A172 (cell line): ENCODE results near the gene UGT1A9. TPM values are rescaled to one million over a fixed set of nuclear protein-coding genes. Genes with fewer than 3 reads are reported as not detected.

Experiments used
- DNase-seq: peaks from one replicate; pipeline ENCODE4 v3.0.0-alpha.2; 2015; ENCODE audit warnings: low spot score
- total RNA-seq: library from RNA; depleted of rRNA; stranded (reverse); fragments of >200 nt; shearing (Covaris generic); gene quantifications from 2 replicates; pipeline ENCODE4 v1.2.3, GENCODE V29; 2014; rRNA removed

UGT1A9 gene
- total RNA-seq, 1 experiment from 2014 or later = not detected

GRCh38 chr2:233817361-233817911 lies 145.7 kb downstream of the UGT1A9 start:
- no peak for DNase-seq

- DNase-seq = no peak
These were observed 146.4 kb downstream of the UGT1A9 start for GRCh38 chr2:233817995-233818638.

- DNase-seq = no peak
These were observed 147.2 kb downstream of the UGT1A9 start for GRCh38 chr2:233818639-233819621.

DNA sequence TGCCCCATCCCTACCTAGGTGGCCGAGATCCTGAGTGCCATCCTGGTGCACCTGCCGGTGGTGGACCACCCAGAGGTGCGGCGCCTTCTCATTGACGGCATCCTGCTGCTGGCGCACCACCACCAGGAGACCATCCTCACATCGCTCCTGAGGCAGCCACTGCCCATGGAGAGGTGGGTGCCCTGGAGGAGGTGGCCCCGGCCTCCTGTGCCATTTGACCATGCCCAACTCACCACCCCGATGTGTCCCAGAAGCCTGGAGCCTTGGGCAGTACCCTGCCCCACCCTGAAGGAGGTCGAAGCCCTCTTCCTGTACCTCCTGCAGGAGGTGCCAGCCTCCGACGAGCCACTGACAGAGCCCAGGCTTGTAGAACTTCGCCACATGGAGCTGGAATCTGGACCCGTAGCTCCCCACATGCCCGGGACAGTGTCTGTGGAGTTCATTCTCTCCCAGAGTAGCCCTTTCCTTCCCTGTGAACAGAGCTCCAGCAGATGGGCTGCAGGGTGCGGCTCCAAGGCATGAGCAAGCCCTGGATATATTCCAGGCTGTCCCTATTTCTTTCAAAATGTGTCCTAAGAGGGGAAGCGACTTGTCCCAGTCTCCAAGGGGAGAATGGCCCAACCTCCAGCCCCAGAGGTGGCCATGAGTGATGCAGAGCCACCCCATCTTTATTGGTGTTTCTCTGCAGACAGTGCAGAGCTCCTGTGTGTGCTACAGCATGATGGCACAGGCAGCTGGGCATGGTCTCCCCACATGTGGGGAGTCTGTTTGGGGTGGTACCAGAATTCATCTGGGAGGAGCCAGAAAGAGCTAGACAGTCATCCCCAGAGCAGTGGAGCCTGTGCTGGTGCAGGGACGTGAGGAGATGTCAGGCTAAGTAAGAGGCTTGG lies 148.4 kb downstream of the UGT1A9 start:
- no peak for DNase-seq

DNA sequence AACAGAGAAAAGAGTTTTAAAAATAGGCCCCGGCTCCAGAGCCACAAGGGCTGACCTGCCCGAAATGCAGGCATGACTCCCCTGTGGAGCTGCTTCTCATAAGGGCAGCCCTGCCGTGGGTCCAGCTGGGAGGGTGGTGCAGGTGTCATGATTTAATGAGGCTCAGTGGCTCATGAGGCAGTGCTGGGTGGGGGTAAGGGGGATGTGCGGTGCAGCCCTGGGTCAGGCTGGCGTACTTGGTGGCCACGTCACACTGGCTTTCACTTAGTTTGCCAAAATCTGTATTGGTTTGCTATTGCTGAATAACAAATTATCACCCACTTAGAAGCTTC lies 149.0 kb downstream of the UGT1A9 start:
- no peak for DNase-seq

GRCh38 chr2:233821196-233821595 lies 149.5 kb downstream of the UGT1A9 start:
- no peak for DNase-seq

GRCh38 chr2:233821709-233822100 lies 150.0 kb downstream of the UGT1A9 start:
- DNase-seq = no peak

- no peak for DNase-seq
These were observed 150.5 kb downstream of the UGT1A9 start for GRCh38 chr2:233822101-233822771.

Other genes starting within 250 kb of the UGT1A9 start
- 62.0 and 70.1 TPM in 2 replicates for gene USP40, start 105.1 kb upstream of the UGT1A9 start, total RNA-seq
- gene UGT1A8, start 54.3 kb upstream of the UGT1A9 start, total RNA-seq = not detected in 2 replicates
- gene UGT1A10, start 35.5 kb upstream of the UGT1A9 start, total RNA-seq = not detected in 2 replicates
- gene UGT1A7, start 10.0 kb downstream of the UGT1A9 start, total RNA-seq = not detected in 2 replicates
- gene UGT1A6, start 21.0 kb downstream of the UGT1A9 start, total RNA-seq = 0.05 TPM in 1 of 2 replicates, not detected in the other
- gene UGT1A5, start 41.0 kb downstream of the UGT1A9 start, total RNA-seq = not detected in 2 replicates
- gene UGT1A4, start 46.8 kb downstream of the UGT1A9 start, total RNA-seq = not detected in 2 replicates
- gene UGT1A3, start 57.1 kb downstream of the UGT1A9 start, total RNA-seq = not detected in 2 replicates
- not detected in 2 replicates for gene UGT1A1, start 88.4 kb downstream of the UGT1A9 start, total RNA-seq
- 0.48 TPM in 1 of 2 replicates, not detected in the other for gene MROH2A, start 106.4 kb downstream of the UGT1A9 start, total RNA-seq
- 78.3 and 83.2 TPM in 2 replicates for gene HJURP, start 182.6 kb downstream of the UGT1A9 start, total RNA-seq
- gene TRPM8, start 245.5 kb downstream of the UGT1A9 start, total RNA-seq = 1.1 and 2.4 TPM in 2 replicates